ENCODE results near the gene GPHB5.
"Not testable (repeated sequence)": the region's sequence is repeated elsewhere in the genome, so short reads cannot be mapped to it uniquely, and the experiment has no call there.

GPHB5 gene, protein sequence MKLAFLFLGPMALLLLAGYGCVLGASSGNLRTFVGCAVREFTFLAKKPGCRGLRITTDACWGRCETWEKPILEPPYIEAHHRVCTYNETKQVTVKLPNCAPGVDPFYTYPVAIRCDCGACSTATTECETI

DNA sequence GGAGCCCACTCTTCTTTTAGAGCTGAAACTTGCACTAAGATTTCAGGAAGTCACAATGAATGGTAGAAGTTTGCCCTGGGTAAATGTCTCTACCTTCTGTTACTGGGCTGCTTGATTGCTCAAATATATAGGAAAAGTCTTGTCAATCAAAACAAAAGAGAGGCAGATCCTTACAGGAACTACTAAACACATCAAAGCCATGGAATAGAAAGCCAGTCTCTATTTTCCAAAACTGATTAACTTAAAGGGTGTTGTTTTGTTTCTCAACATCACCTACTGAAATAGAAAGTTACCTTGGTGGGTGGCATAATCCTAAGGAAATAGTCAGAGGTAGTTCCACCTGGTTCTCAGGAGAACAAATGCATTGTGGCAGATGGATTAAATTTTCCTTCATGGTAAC, at the start of gene GPHB5:
Gene GPHB5 (minus strand): TSS at position 101 of the 400 bp plus-strand sequence. CDS start 1,086 bp downstream, outside the sequence.
- no peak for DNase-seq (ENCODE audit: low read depth in 2 of 2)

- DNase-seq (ENCODE audit: low read depth in 2 of 2), result no peak
Measured at GRCh38 chr14:63367742-63368364, 49.1 kb upstream of the GPHB5 start.

DNA sequence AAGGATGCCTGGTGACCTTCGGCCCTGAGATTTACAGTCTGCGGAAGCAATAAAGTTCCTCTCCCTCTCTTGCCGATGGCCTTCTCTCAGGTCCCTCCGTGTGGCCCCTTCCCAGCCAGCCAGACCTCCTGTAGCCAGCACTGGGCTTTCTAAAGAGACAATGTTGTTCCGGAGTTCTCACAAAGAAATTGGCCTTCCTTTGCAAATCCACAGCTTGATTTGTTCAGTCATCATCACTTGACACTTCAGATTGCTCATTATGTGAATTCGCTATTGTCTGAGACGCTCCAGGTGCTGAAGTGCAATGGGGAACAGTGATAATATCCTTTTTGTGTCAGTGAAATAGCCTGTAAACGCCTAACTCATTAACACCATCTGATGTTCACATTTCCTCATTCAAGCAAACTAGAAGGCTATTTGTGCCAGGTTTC, 43.7 kb upstream of the GPHB5 start:
- DNase-seq (ENCODE audit: low read depth in 2 of 2), result no peak

DNA sequence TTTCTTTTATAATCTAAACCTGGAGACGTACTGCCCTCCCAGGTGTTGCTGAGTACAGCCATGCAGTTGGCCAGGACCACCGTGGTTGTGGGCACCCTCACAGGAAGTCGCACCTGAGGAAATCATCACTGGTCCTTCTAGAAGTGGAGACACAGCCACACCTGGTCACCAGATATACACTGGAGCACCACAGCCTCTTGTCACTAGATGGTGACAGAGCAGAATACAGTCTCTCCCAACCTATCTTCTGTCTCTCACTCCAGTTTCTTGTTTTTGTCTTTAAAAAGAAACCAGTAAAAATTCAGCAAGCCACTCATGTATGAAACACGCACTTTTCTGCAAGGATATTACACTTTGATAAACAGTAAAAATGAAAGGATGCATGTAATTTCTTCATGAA, 43.1 kb upstream of the GPHB5 start:
- DNase-seq (ENCODE audit: low read depth in 2 of 2), result no peak

DNA sequence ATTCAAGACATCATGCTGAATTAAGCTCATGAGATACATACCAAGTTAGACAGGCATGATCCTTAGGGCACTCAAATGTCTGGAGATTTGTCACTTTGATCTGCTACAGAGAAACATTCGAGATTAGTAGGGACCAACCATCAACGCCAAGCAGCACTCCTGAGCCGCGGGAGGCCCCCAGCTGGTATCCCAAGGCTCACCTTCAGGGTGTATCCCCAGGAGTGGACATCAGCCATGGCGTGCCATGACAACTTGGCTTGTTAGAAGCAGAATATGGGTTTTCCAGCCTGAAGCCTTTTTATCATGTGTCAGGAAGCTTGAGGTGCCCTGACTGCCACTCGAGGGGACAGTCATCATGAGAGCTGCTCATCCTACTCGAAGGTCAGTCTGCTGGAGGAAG, 39.1 kb upstream of the GPHB5 start:
- DNase-seq (ENCODE audit: low read depth in 2 of 2), result no peak

DNA sequence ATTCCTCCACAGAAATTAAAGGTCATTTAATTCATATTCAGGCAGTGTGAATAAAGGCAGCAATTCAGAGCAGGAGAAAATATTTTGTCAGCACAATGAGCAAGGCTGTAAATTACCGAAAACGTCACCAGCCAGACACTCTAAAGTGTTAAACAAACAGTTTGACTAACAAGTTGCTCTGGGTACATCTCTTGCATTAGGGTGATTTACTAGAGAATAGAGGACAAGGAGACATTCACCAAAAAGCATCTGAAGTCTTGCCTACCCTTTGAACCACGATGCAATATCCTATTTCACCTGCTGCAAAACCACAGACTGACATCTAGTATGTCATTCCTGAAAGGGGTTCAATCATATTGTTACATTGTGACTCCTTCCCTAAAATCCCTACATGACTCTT, 27.1 kb upstream of the GPHB5 start:
- no peak for DNase-seq (ENCODE audit: low read depth in 2 of 2)

DNA sequence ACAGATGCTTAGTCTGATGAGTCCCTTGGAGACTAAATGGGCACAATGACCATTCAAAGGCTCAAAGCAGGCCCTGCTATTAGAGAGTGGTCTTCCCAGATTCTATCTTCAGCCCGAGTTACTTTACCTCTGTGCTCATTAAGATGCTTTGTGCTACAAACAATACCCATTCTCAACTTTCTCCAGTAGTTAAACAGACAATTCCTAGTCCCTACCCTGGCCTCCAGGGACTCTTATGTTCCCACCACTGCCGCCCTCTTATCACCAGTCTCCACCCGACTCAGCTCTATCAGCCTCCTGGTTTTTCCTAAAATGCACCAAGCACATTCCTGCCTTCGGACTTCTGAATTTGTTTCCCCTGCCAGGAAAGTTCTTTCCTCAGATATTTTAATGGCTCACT, 25.6 kb upstream of the GPHB5 start:
- no peak for DNase-seq (ENCODE audit: low read depth in 2 of 2)

GRCh38 chr14:63343878-63344277, 25.1 kb upstream of the GPHB5 start:
- DNase-seq (ENCODE audit: low read depth in 2 of 2), result no peak

- no peak for DNase-seq (ENCODE audit: low read depth in 2 of 2)
Measured at GRCh38 chr14:63342371-63342770, 23.6 kb upstream of the GPHB5 start.

DNA sequence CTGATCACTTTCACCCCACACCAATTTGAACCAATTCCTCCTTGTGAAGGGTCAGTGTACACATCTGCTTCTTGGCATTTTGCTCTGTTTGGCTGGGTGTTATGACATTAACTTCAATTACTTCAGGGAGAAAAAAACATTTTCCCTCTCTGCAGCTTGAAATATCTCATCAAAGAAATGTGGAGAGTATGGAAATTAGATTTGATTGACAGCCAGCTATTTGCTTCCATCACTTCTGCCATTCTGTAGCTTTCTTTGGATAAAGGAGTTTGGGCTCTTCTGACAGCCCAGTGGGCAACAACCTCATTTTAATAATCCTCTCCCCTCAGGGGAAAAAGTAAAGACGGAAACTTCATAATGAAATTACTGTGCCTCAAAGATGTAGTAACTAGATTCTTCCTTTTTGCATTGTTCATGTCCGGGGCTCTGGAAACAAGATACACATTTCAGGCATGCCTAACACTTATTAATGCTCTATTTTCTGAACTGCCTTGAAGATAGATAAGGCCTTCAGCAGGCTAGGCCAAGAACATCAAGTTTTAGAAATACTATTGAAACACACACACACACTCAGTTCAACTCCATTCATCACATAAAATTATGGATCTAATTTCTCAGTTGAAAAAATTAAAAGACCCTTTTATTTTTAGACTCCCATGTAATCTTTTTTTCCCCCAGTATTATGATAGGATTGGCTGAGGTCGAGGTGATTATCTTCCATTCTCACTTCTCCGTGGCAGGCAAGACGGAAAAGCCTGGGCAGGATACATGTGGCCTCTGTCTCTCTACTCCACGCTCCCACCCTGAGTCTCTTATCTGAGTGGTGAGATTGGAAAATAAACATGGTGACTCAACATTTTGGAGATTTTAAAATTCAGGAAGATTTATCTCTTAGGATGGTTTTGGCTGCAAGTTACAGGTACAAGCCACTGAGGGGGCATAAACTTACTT, 10.3 kb upstream of the GPHB5 start:
- no peak for DNase-seq (ENCODE audit: low read depth in 2 of 2)

DNA sequence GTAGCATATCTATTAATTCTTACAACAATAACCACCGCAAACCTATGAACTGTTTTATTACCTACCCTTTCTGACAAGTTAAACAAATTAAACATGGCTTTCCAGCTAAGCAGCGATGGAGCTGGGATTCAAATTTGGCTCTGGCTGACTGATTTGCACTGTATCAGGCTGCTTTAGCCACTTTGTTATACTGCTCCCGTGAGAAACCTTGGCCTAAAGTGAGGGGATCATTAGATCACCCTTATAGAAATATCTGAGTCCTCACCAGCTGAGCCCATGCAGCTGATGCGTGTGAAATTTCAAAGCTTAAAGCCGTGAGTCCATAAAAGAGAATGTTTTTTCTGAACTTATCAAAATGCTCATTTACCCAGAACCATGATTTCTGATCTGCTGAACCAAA, 8.1 kb upstream of the GPHB5 start:
- no peak for DNase-seq (ENCODE audit: low read depth in 2 of 2)

DNA sequence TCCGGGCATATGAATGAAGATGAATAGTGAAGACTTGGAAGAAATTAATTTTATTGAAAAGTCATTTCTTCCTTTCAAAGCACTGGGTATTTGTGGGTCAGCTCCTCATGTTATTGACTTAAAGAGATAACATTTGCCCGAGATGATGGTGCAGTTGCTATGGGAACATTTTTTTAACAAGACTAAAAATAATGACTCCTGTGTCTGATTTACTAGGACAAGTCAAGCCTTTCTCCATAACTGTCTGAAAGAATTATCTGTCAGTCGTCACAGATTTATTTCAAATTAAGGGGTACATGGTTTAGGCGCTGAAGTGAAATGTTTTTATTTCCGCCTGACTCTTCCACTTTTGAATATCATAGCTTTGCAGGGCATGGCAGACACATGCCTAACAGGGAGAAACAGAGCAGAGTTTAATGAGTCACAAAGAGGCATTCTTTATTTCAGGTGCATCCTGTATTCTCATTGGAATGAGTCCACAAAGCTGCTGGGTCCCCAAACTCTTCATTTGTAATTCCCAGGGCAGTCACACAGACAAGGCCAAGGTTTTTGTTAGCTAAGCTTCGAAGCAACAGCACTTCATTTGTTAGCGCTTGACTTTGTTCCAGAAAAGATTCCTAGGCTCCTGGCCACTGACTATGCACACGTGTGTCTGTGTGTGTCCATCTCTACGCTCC, 4.3 kb upstream of the GPHB5 start:
- no peak for DNase-seq (ENCODE audit: low read depth in 2 of 2)

- no peak for DNase-seq (ENCODE audit: low read depth in 2 of 2)
Measured at GRCh38 chr14:63322472-63322871, 3.7 kb upstream of the GPHB5 start.

- no peak for DNase-seq (ENCODE audit: low read depth in 2 of 2)
Measured at GRCh38 chr14:63308723-63309317, 9.9 kb downstream of the GPHB5 start.

DNA sequence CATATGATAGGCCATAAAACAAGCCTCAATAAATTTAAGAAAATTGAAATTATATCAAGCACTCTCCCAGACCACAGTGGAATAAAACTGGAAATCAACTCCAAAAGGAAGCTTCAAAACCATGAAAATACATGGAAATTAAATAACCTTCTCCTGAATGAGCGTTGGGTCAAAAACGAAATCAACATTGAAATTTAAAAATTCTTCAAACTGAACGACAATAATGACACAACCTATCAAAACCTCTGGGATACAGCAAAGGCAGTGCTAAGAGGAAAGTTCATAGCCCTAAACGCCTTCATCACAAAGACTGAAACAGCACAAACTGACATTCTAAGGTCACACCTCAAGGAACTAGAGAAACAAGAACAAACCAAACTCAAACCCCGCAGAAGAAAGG, 14.3 kb downstream of the GPHB5 start:
- not testable (repeated sequence) for DNase-seq (ENCODE audit: low read depth in 2 of 2)

DNA sequence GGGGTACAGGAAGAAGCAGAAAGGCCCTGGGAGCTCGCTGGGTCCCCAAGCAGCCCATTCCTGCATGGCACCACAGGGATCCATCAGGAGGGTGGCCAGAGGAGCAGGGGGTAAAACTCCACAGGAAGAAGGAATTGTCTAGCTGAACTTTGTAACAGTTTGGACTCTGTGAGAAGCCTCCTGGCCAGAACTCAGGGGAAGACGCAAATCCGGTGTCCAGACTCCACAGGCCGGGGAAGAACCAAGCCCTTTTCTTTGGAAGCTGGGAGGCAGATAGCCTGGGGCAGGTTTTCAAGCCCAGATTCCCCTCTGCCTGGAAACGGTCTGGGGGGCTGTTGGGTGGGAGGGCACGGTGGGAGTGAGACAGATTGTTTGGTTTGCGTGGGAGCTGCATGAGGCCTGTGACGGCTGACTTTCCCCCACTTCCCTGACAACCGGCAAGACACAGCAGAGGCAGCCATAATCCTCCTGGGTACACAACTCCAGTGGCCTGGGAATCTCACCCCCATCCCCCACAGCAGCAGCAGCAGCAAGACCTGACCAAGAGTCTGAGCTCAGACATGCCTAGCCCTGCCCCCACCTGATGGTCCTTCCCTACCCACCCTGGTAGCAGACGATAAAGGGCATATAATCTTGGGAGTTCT, 16.7 kb downstream of the GPHB5 start:
- DNase-seq (ENCODE audit: low read depth in 2 of 2), result no peak

DNA sequence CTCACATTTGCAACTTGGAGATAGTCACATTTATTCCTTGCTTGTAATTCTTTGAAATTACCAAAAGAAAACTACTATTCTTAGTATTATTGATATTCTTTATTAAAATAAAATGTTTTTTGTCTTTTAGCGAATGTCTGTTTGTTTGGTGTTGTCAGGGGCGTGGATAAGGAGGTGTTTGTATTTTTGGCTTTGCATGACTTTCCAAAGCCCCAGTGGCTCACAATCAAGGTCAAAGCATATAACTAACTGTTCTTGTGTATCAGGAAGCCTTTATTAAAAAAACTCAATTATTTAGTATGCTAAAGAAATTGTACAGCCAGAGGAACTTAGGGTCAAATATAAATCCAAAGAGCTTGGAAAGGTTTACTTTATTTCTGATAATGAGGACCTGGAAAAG, 17.9 kb downstream of the GPHB5 start:
- DNase-seq (ENCODE audit: low read depth in 2 of 2), result no peak

- DNase-seq (ENCODE audit: low read depth in 2 of 2), result no peak
Measured at GRCh38 chr14:63299351-63300110, 19.2 kb downstream of the GPHB5 start.

GRCh38 chr14:63297372-63298063, 21.2 kb downstream of the GPHB5 start:
- no peak for DNase-seq (ENCODE audit: low read depth in 2 of 2)

DNA sequence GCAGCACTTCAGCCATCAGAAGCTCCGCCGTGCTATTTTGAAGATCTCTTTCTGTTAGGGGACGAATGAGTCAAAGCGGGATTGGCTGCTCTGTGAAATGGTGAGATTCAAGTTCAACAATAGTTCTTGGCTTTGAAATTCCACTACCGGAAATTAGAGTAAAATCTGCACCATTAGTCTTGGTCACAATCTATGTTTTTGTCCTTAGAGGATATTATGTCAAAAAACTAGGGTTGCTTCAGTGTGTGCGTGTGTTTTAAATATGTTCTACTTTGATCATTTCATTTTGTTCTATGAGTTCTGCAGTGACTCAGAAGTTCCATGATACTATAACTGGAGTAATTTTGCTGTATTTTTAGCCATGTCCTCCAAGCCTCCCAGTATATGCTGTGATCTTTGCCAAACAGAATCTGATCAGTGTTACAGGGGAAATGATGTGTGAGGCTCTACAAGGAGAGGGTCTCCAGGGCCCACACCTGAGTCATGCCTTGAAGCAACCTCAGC, 22.6 kb downstream of the GPHB5 start:
- DNase-seq (ENCODE audit: low read depth in 2 of 2), result no peak

Measured in stimulated activated CD8-positive, alpha-beta memory T cell treated with anti-CD3 and anti-CD28 coated beads, Interleukin-15, amount 100 ng/mL, for 4 hours (primary cell).